GM23248 (cell line): ENCODE data around the gene PALD1.

Source experiments
- EZH2 ChIP-seq: fragments of 200-600 bp; sonication (generic); IDR thresholded peaks from 2 replicates; pipeline ENCODE4 v1.6.1; 2018; ENCODE audit warnings: antibody characterized with exemption, mild to moderate bottlenecking; ENCODE audit not compliant: insufficient read depth, poor library complexity, severe bottlenecking
- EZH2phosphoT487 ChIP-seq: fragments of 200-600 bp; sonication (generic); IDR thresholded peaks from 2 replicates; pipeline ENCODE4 v1.6.1; 2018; ENCODE audit warnings: antibody characterized with exemption, moderate library complexity, mild to moderate bottlenecking, low read depth; ENCODE audit not compliant: insufficient read depth

GRCh38 chr10:70459061-70459773 is 19.4 kb upstream of the PALD1 start:
- TF ChIP-seq EZH2phosphoT487 (no peak), EZH2 (no peak)
